Suprapubic skin (tissue), 4 donors: Measurements from ENCODE around the gene NCR2. TPM values are rescaled to one million over a fixed set of nuclear protein-coding genes. Genes with fewer than 3 reads are reported as not detected.

ENCODE experiments used
- DNase-seq, 2 donors: peaks; one replicate each; pipeline ENCODE4 v3.0.0-alpha.2; 2019; ENCODE audit warnings: low spot score in 2 of 2
- H3K27ac ChIP-seq: fragments of 200-600 bp; sonication (generic); one replicate; pipeline ENCODE4 v1.5.1; 2019
- H3K27me3 ChIP-seq: fragments of 200-600 bp; sonication (generic); one replicate; pipeline ENCODE4 v1.5.1; 2019
- H3K36me3 ChIP-seq: fragments of 200-600 bp; sonication (generic); one replicate; pipeline ENCODE4 v1.5.1; 2019
- H3K4me1 ChIP-seq: fragments of 200-600 bp; sonication (generic); one replicate; pipeline ENCODE4 v1.5.1; 2019
- H3K4me3 ChIP-seq: fragments of 200-600 bp; sonication (generic); one replicate; pipeline ENCODE4 v1.5.1; 2019; ENCODE audit warnings: mild to moderate bottlenecking
- H3K9me3 ChIP-seq: fragments of 200-600 bp; sonication (generic); one replicate; pipeline ENCODE4 v1.5.1; 2019
- CTCF ChIP-seq, 2 donors: fragments of 200-600 bp in 1 of 2; fragments of 450-650 bp in 1 of 2; sonication (generic) in 1 of 2; IDR thresholded peaks; one replicate each; pipeline ENCODE4 v1.5.1; 2016 to 2019; ENCODE audit warnings: antibody characterized with exemption in 2 of 2, mild to moderate bottlenecking in 1 of 2, moderate library complexity in 1 of 2
- EP300 ChIP-seq: sonication (generic); formaldehyde crosslinking; IDR thresholded peaks from one replicate; pipeline ENCODE4 v1.6.1; 2017; ENCODE audit warnings: antibody characterized with exemption
- POLR2A ChIP-seq, 2 donors: fragments of 450-650 bp; IDR thresholded peaks; one replicate each; pipeline ENCODE4 v1.6.1; 2017; ENCODE audit warnings: antibody characterized with exemption in 2 of 2, mild to moderate bottlenecking in 2 of 2, moderate library complexity in 2 of 2
- POLR2AphosphoS5 ChIP-seq, 3 donors: sonication (generic); formaldehyde crosslinking; IDR thresholded peaks; one replicate each; pipeline ENCODE4 v1.6.1; 2017; ENCODE audit warnings: antibody characterized with exemption in 3 of 3
- WGBS: methylation state at CpG from one replicate; pipeline ENCODE4 v1.1.5; 2018; 5-methylcytosine and 5-hydroxymethylcytosine counted together
- total RNA-seq, 4 donors: library from RNA; depleted of rRNA; stranded (reverse); fragments of >200 nt; gene quantifications; one replicate each; pipeline ENCODE4 v1.1.0, GENCODE V29; 2016

Gene NCR2
- total RNA-seq, 4 donors from 2014 or later = not detected

DNA sequence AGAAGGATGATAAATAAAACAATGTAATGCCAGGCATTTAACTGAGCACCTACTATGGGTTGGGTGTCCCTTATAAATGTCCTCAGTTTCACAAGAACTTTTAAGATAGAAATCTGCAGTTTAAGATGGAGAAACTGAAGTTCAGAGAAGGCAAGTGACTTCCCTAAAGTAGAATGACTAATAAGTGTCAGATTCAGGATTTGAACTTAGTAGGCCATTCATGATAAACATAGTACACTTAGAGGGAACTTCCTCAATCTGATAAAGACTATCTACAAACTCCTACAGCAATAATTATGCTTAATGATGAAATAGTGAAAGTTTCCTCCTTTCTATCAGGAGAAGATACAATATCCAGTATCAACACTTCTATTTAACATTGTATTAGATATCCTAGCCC lies 43.9 kb downstream of the NCR2 start:
- no peaks in the 10 kb centered on the region for H3K9me3 ChIP-seq
- H3K27ac ChIP-seq = no peak overlapping the region
- H3K36me3 ChIP-seq = no peaks in the 10 kb centered on the region
- no peak for TF ChIP-seq CTCF (IDR thresholded peaks at IDR 0.05)
- no peak for TF ChIP-seq POLR2AphosphoS5 (IDR thresholded peaks at IDR 0.05)
- TF ChIP-seq EP300 = no peak
- TF ChIP-seq POLR2A (IDR thresholded peaks at IDR 0.05) = no peak
- peaks cover 16% of the 10 kb centered on the region for H3K4me1 ChIP-seq
- H3K27me3 ChIP-seq = peaks cover 70% of the 10 kb centered on the region
- DNase-seq = no peak
- H3K4me3 ChIP-seq = no peak overlapping the region

GRCh38 chr6:41386594-41386993 lies 51.2 kb downstream of the NCR2 start:
- H3K4me3 ChIP-seq = no peak overlapping the region

DNA sequence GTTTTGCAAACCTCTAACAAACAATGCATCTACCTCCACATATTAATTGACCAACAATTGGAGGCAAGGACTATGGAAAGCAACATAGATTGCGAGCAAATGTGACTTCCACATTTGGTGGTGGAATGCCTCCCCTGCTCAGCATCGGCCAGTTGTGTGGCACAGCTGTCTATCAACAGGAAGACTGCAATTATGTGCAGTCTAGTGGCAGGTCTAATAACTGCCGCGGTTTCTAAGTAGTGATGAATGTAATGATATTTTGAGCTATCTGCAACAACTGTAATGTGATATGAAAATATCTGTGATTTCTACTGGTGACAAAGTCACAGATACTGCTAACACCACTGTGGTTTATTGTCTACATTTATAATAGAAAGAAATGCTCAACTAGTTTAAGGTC lies 56.8 kb downstream of the NCR2 start:
- H3K4me3 ChIP-seq = no peak overlapping the region
- peaks cover 9% of the 10 kb centered on the region for H3K9me3 ChIP-seq
- H3K4me1 ChIP-seq = no peaks in the 10 kb centered on the region
- no peak for TF ChIP-seq POLR2A (IDR thresholded peaks at IDR 0.05)
- TF ChIP-seq POLR2AphosphoS5 (IDR thresholded peaks at IDR 0.05) = no peak
- TF ChIP-seq CTCF (IDR thresholded peaks at IDR 0.05) = no peak
- no peak for TF ChIP-seq EP300
- no peak overlapping the region for H3K27ac ChIP-seq
- no peaks in the 10 kb centered on the region for H3K36me3 ChIP-seq
- peaks cover 9% of the 10 kb centered on the region for H3K27me3 ChIP-seq
- WGBS = 70% methylated on average over 4 of the region's 4 CpGs
- no peak for DNase-seq

More at GRCh38 chr6:41386594-41386993, 51.2 kb downstream of the NCR2 start:
- Histone ChIP-seq H3K9me3 (no peaks in the 10 kb centered on the region), H3K27me3 (peaks cover 36% of the 10 kb centered on the region), H3K36me3 (no peaks in the 10 kb centered on the region), H3K4me1 (no peaks in the 10 kb centered on the region), H3K27ac (no peak overlapping the region)
- TF ChIP-seq POLR2AphosphoS5 (IDR thresholded peaks at IDR 0.05) (no peak), EP300 (no peak), CTCF (IDR thresholded peaks at IDR 0.05) (no peak), POLR2A (IDR thresholded peaks at IDR 0.05) (no peak)
- 75% methylated on average over 2 of the region's 2 CpGs for WGBS
- DNase-seq = no peak

GRCh38 chr6:41396335-41396734 lies 60.9 kb downstream of the NCR2 start:
- H3K4me1 ChIP-seq = no peaks in the 10 kb centered on the region
- H3K27me3 ChIP-seq = peaks cover 19% of the 10 kb centered on the region
- DNase-seq = no peak
- peaks cover 9% of the 10 kb centered on the region for H3K9me3 ChIP-seq
- no peak overlapping the region for H3K4me3 ChIP-seq
- TF ChIP-seq POLR2A (IDR thresholded peaks at IDR 0.05) (no peak), EP300 (no peak), POLR2AphosphoS5 (IDR thresholded peaks at IDR 0.05) (no peak), CTCF (IDR thresholded peaks at IDR 0.05) (no peak)
- H3K36me3 ChIP-seq = no peaks in the 10 kb centered on the region
- H3K27ac ChIP-seq = no peak overlapping the region
- 33% methylated on average over 5 of the region's 5 CpGs for WGBS

DNA sequence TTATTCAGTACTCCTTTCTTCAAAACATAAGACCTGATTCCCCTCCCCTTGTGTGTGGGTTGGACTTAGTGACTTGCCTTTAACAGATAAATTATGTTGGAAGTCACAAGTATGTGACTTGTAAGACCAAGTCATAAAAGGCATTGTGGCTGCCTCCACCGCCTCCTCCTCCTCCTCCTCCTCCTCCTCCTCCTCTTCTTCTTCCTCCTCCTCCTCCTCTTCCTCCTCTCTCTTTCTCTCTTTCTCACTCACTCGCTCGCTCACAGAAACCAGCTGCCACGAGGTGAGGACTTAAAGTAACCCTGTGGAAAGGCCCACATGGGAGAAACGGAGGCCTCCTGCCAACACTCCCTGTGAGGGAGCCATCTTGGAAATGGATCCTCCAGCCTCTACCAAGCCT lies 64.0 kb downstream of the NCR2 start:
- H3K27ac ChIP-seq = no peak overlapping the region
- TF ChIP-seq POLR2A (IDR thresholded peaks at IDR 0.05) = no peak
- no peak overlapping the region for H3K4me3 ChIP-seq
- H3K27me3 ChIP-seq = peaks cover 34% of the 10 kb centered on the region
- 80% methylated on average over 5 of the region's 5 CpGs for WGBS
- no peak for DNase-seq
- peaks cover 5% of the 10 kb centered on the region for H3K9me3 ChIP-seq
- H3K36me3 ChIP-seq = no peaks in the 10 kb centered on the region
- H3K4me1 ChIP-seq = no peaks in the 10 kb centered on the region

Other genes starting within 250 kb of the NCR2 start
- not detected for gene TREML1, start 181.3 kb upstream of the NCR2 start, total RNA-seq
- under 1 TPM in 1 of 4 donors, not detected in 3; 0.99 TPM for gene TREM2, start 172.5 kb upstream of the NCR2 start, total RNA-seq
- gene TREML2, start 134.5 kb upstream of the NCR2 start, total RNA-seq = not detected
- not detected for gene TREML4, start 107.3 kb upstream of the NCR2 start, total RNA-seq
- 1 to 10 TPM in 2 of 4 donors, not detected in 2; 1.0 to 2.2 TPM for gene TREM1, start 48.9 kb upstream of the NCR2 start, total RNA-seq
- 10 to 100 TPM in 2 of 4 donors, 1 to 10 TPM in 2; 8.1 to 12.1 (median 10.4) TPM for gene FOXP4, start 210.8 kb downstream of the NCR2 start, total RNA-seq